NT2/D1 (cell line): Measurements from ENCODE around the gene B4GALNT2.
"Not testable (repeated sequence)": the region's sequence is repeated elsewhere in the genome, so short reads cannot be mapped to it uniquely, and the experiment has no call there.

Experiments
- SUZ12 ChIP-seq: IDR thresholded peaks from 2 replicates; pipeline ENCODE4 v1.6.1; 2011; ENCODE audit not compliant: insufficient read length, insufficient read depth; ENCODE audit errors: extremely low read depth
- ZNF274 ChIP-seq: IDR thresholded peaks from 2 replicates; pipeline ENCODE4 v1.6.1; 2011; ENCODE audit warnings: mild to moderate bottlenecking, low read depth, low read length

- TF ChIP-seq SUZ12, ZNF274: not testable (repeated sequence)
These were observed 47.5 kb upstream of the B4GALNT2 start for GRCh38 chr17:49085046-49085445.
